DOHH2 (cell line): ENCODE data around the gene RIN3.

Source experiments
- CTCF ChIP-seq: fragments of 200-600 bp; sonication (generic); IDR thresholded peaks from one replicate; pipeline ENCODE4 v1.5.1; 2014; ENCODE audit warnings: antibody characterized with exemption, mild to moderate bottlenecking, low read depth, low read length; ENCODE audit not compliant: poor library complexity, severe bottlenecking
- EZH2phosphoT487 ChIP-seq: fragments of 200-600 bp; sonication (generic); IDR thresholded peaks from 2 replicates; pipeline ENCODE4 v1.6.1; 2017; ENCODE audit warnings: borderline replicate concordance, mild to moderate bottlenecking, antibody characterized with exemption, low read length, moderate library complexity, mixed read lengths

- no peak for TF ChIP-seq CTCF
- no peak for TF ChIP-seq EZH2phosphoT487
These were observed 152.7 kb downstream of the RIN3 start for GRCh38 chr14:92666251-92666650.
